Hindlimb muscle (tissue), 1 donor: Measurements from ENCODE around the gene COL18A1. TPM values are rescaled to one million over a fixed set of nuclear protein-coding genes. Genes with fewer than 3 reads are reported as not detected.
A peak's percentile ranks its signal among the peaks of the same experiment; 100 is the strongest.
"Not testable (repeated sequence)": the region's sequence is repeated elsewhere in the genome, so short reads cannot be mapped to it uniquely, and the experiment has no call there.

Source experiments
- DNase-seq: peaks from one replicate; pipeline ENCODE4 v3.0.0-alpha.2; 2013
- polyA plus RNA-seq: library from polyadenylated mRNA; unstranded; fragments of 120-200 nt; gene quantifications from one replicate; pipeline ENCODE4 v1.2.1, GENCODE V29; 2013; ENCODE audit not compliant: insufficient read length

The COL18A1 gene
- polyA plus RNA-seq, 1 donor, result 89.1 TPM

- DNase-seq, result not testable (repeated sequence)
Observed at GRCh38 chr21:45442686-45443594, 38.0 kb downstream of the COL18A1 start.

GRCh38 chr21:45443595-45444181 lies 38.7 kb downstream of the COL18A1 start:
- no peak for DNase-seq

- DNase-seq, result no peak
Observed at GRCh38 chr21:45444385-45444784, 39.4 kb downstream of the COL18A1 start.

- DNase-seq, result no peak
Observed at GRCh38 chr21:45445369-45445768, 40.4 kb downstream of the COL18A1 start.

GRCh38 chr21:45447821-45448220 lies 42.9 kb downstream of the COL18A1 start:
- no peak for DNase-seq

- no peak for DNase-seq
Observed at GRCh38 chr21:45448283-45448809, 43.4 kb downstream of the COL18A1 start.

- no peak for DNase-seq
Observed at GRCh38 chr21:45448810-45449657, 44.1 kb downstream of the COL18A1 start.

GRCh38 chr21:45449658-45450422 lies 44.9 kb downstream of the COL18A1 start:
- no peak for DNase-seq

- DNase-seq, result no peak
Observed at GRCh38 chr21:45450423-45451090, 45.6 kb downstream of the COL18A1 start.

GRCh38 chr21:45451091-45451740 lies 46.3 kb downstream of the COL18A1 start:
- DNase-seq, result no peak

- DNase-seq, result no peak
Observed at GRCh38 chr21:45451771-45452182, 46.8 kb downstream of the COL18A1 start.

- DNase-seq, result no peak
Observed at GRCh38 chr21:45452696-45453307, 47.8 kb downstream of the COL18A1 start.

- DNase-seq, result no peak
Observed at GRCh38 chr21:45453308-45453950, 48.5 kb downstream of the COL18A1 start.

GRCh38 chr21:45454060-45454925 lies 49.3 kb downstream of the COL18A1 start:
- DNase-seq, result no peak

GRCh38 chr21:45454926-45455673 lies 50.1 kb downstream of the COL18A1 start:
- DNase-seq, result peak; percentile 47

- no peak for DNase-seq
Observed at GRCh38 chr21:45455674-45456583, 51.0 kb downstream of the COL18A1 start.
